ENCODE results near the gene KLHL30.

KLHL30 gene

DNA sequence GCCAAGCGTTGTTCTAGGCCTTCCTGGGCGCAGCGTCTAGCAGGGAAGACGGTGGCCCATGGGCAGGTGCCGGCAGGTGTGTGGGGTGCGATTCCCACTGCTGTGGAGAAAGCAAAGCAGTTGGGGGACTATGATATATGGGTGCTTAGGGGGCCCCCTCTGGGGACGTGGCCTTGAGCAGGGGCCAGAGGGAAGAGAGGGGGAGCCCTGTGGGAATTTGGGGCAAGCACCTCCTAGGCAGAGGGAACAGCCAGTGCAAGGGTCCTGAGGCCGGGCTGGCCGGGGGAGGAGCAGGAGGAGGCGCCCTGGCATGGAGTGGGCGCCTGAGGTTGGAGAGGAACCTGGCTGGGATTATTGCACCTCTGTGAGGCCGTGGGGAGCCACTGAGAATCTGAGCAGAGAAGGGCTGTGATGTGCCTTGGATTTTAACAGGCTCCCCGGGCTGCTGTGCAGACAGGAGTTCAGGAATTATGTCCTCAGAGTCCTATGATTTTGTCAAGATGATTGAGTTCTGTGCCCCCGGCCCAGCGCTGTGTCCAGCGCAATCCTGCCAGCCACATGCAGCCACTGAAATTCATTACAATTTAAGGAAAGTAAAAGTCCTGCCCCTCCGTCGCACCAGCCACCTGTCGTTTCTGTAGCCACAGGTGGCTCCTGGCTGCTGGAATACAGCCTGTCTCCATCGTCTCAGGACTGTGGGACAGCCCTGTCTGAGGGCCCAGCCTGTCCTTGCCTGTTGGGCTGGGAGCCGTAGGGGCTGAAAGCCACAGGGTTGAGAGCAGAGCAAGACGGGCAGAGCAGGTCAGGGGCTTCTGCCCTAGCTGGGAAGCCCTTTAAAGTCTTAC, 9.1 kb upstream of the KLHL30 start:
- TF ChIP-seq GATA3 (IDR thresholded peaks at IDR 0.05; ENCODE audit: low read depth, low read length) (no peak), GATA2 (IDR thresholded peaks at IDR 0.05; ENCODE audit: low read depth, low read length) (no peak)

DNA sequence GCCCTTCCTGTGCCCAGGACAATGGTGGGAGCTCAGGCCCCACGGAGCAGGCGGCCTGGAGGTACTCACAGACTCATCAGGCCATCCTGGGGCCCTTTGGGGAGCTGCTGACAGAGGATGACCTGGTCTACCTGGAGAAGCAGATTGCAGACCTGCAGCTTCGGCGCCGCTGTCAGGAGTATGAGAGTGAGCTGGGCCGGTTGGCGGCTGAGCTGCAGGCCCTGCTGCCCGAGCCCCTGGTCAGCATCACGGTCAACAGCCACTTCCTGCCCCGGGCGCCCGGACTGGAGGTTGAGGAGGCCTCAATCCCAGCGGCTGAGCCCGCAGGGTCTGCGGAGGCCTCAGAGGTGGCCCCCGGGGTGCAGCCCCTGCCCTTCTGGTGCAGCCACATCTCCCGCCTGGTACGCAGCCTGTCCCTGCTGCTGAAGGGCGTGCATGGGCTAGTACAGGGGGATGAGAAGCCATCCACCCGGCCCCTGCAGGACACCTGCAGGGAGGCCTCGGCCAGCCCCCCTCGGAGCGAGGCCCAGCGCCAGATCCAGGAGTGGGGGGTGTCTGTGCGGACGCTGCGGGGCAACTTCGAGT, 8.3 kb upstream of the KLHL30 start:
- TF ChIP-seq GATA3 (IDR thresholded peaks at IDR 0.05; ENCODE audit: low read depth, low read length) = no peak
- no peak for TF ChIP-seq GATA2 (IDR thresholded peaks at IDR 0.05; ENCODE audit: low read depth, low read length)

DNA sequence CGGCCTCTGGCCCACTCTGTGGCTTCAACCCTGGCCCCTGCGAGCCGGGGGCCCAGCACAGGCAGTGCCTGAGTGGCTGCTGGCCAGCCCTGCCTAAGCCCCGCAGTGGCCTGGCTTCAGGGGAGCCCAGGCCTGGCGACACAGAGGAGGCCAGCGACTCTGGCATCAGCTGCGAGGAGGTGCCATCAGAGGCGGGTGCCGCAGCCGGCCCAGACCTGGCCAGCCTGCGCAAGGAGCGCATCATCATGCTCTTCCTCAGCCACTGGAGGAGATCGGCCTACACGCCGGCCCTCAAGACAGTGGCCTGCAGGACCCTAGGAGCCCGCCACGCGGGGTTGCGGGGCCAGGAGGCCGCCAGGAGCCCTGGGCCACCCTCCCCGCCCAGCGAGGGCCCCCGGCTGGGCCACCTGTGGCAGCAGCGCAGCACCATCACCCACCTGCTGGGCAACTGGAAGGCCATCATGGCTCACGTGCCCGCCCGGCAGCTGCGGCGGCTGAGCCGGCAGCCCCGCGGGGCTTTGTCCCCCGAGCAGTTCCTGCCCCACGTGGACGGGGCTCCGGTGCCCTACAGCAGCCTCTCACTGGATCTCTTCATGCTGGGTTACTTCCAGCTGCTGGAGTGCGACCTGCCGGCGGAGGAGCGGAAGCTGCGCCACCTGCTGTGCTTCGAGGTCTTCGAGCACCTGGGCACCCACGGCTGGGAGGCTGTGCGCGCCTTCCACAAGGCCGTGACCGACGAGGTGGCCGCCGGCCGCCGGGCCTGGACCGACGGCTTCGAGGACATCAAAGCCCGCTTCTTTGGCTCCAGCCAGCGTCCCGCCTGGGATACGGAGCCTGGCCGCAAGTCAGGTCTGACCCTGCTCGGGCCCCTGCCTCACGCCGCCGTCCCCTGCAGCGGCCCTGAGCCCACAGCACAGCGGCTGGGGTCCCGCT, 7.5 kb upstream of the KLHL30 start:
- TF ChIP-seq GATA2 (IDR thresholded peaks at IDR 0.05; ENCODE audit: low read depth, low read length) (no peak), GATA3 (IDR thresholded peaks at IDR 0.05; ENCODE audit: low read depth, low read length) (no peak)

DNA sequence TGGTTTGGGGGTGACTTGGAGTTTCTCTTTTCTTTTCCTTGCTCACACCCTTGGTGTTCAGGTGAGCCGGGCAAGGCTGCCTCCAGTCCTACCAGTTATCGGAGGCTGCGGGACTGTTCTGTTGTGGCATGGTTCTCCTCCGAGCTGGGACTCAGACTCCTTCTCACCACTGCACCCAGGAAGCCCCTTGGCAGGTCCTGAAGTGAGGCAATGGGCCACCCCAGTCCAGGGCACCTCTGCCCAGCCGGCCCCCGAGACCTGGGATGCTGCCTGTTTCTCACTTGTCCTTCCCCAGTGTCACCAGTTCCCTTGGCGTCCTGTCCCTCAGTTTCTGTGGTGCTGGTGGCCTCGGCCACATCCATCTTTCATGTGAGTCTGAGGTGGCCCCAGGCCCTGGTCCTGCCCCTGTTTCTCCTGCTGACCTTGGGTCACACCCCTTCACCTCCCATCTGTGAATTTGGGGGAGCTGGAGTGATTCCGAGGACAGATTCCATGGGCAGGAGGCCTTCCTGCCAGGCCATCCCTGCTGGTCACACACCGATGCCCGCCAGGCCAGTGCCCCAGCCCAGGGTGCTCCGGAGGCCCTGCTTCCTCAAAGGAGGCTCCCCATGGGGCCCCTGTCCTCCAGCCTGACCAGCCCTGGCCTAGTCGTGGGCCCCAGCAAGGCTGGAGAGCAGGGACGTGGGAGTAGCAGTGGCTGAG, 6.6 kb upstream of the KLHL30 start:
- TF ChIP-seq GATA2 (IDR thresholded peaks at IDR 0.05; ENCODE audit: low read depth, low read length) = no peak
- TF ChIP-seq GATA3 (IDR thresholded peaks at IDR 0.05; ENCODE audit: low read depth, low read length) = no peak

DNA sequence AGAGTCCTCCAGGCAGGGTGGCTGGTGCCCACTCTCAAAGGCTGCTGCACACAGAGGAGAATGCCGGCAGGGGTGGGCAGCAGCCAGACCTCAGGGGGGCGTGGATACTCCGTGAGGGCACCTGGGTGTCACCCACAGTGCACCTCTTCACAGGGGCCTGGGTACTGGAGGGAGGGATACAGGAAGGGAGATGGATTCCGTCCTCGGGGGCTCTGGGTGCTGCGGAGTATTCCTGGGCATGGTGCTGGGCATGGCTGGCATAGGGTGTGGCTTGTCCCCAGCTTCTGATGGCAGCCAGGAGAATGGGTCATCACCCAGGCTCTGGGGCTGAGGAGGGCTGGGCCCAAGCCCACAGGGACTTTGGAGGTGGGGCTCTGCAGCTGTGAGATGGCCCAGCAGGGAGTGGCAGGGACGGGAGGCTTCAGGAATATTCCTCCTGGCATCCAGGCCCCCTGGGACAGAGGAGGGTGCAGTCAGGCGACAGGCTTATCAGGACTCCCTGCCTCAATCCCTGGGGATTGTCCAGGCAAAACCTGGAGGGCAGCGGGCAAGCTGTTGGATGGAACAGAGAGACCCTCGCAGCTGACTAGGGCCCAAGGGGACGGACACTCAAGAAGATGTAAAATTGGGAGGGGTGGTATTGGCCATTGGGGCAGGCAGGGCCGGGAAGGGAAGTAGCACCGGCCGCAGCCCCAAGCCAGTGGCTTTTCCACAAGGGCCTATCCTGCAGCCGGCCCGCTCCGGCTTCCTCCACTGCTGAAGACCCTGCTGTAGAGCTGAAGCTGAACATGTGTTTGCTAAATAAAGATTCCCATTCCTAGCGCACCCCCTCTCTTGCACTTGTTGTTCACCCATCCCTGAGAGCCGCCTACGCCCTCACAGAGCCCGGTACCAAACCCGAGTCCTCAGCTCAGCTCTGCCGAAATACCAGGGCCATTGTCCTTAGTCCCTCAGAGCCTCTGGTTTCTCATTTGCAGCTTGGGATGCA, 5.7 kb upstream of the KLHL30 start:
- no peak for TF ChIP-seq GATA2 (IDR thresholded peaks at IDR 0.05; ENCODE audit: low read depth, low read length)
- TF ChIP-seq GATA3 (IDR thresholded peaks at IDR 0.05; ENCODE audit: low read depth, low read length) = no peak

DNA sequence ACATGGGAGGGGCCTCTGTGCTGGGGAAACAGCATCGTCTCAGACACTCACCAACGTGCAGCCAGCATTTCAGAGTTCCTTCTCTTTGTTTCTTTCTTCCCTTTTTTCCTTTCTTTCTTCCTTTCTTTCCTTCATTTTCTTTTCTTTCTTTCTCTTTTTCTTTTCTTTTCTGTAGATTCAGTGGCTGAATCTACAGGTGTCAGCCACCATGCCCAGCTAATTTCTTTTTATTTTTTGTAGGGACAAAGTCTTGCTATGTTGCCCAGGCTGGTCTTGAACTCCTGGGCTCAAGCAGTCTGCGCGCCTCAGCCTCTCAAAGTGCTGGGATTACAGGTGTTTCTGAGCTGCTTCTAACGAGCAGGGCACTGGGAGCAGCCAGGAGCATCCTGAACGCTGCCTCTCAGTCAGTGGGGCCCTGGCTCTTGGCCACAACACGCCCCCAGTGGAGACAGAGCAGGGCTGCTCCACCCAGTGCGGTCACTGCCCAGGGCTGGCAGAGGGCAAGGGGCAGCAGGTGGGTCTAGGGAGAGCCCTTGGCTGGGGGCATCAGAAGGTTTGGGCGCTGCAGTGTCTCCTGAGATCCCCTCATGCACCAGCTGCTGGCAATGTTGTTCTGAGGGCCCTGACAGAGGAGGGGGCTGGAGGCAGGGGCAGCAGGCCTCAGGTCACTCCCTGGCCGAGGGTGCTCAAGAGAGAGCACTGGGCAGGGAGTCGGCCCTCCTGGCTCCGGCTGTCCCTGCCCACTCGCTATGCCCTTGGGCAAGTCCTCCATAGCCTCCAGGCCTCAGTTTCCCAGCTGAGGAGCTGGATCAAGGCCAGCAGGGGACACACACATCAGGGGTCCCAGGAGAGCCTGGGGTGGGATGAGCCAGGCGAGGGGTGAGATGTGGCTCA, 4.7 kb upstream of the KLHL30 start:
- TF ChIP-seq GATA3 (IDR thresholded peaks at IDR 0.05; ENCODE audit: low read depth, low read length) (no peak), GATA2 (IDR thresholded peaks at IDR 0.05; ENCODE audit: low read depth, low read length) (no peak)

DNA sequence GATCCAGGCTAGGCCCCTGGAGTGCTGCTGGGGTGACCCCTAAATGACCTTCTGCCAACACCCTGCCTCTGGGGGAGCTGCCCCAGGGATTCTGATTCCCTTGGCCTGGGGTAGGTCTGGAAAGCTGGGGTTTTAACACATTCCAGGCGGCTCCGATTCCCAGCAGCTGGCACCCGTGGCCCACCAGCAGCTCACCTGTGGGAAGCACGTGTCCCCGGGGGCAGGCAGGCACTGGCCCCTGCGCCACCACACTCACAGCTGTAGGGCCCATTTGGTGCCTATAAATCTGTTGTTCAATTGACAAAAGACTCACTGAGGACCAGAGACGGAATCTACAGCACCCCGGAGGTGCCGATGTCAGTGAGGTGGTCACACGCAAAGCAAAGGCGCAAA, 4.1 kb upstream of the KLHL30 start:
- TF ChIP-seq GATA2 (IDR thresholded peaks at IDR 0.05; ENCODE audit: low read depth, low read length) (no peak), GATA3 (IDR thresholded peaks at IDR 0.05; ENCODE audit: low read depth, low read length) (no peak)

DNA sequence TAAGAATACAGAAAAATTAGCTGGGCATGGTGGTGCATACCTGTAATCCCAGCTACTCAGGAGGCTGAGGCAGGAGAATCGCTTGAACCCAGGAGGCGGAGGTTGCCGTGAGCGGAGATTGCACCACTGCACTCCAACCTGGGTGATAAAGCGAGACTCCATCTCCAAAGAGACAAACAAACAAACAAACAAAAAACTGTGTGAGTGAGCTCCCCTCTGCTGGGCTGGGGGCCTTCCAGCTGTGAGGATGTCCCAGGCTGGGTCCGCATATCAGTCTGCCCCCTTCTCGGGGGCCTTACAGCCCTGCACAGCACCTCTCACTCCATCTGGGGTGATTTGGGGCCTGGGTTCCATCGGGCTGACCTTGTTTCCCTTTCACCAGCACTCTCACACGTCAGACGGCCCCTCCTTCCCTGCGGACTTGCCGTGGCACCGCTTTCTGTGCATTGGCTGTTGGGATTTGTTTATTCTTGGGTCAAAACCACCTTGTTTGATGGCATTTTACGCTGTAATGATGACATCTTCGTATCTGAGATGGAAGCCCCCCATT, 2.8 kb upstream of the KLHL30 start:
- TF ChIP-seq GATA3 (IDR thresholded peaks at IDR 0.05; ENCODE audit: low read depth, low read length) (no peak), GATA2 (IDR thresholded peaks at IDR 0.05; ENCODE audit: low read depth, low read length) (no peak)

DNA sequence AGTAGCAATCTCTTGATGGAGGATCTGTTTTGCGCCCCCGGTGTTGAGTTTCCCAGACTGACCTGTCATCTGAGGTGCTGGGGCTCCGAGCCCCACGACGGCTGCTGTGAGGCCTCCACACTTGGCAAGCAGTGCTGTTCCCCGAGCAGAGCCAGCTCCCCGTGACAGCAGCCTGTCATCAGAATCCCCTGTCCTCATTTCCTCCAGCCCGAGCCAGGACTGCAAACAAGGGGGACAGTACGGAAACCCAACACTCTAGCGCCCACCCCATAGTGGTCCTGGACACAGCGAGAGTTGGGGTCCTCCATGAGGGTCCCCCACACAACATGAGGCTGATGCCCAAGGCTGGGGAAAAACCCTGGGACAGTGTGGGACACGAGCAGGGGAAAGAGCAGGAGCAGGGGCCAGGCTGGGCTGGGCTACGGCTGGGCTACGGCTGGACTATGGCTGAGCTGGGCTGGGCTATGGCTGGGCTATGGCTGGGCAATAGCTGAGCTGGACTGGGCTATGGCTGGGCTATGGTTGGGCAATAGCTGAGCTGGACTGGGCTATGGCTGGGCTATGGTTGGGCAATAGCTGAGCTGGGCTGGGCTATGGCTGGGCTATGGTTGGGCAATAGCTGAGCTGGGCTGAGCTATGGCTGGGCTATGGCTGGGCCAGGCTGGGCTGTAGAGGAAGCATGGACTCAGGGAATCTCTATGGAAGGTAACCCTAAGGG, 1.5 kb upstream of the KLHL30 start:
- TF ChIP-seq GATA2 (IDR thresholded peaks at IDR 0.05; ENCODE audit: low read depth, low read length) (no peak), GATA3 (IDR thresholded peaks at IDR 0.05; ENCODE audit: low read depth, low read length) (no peak)

DNA sequence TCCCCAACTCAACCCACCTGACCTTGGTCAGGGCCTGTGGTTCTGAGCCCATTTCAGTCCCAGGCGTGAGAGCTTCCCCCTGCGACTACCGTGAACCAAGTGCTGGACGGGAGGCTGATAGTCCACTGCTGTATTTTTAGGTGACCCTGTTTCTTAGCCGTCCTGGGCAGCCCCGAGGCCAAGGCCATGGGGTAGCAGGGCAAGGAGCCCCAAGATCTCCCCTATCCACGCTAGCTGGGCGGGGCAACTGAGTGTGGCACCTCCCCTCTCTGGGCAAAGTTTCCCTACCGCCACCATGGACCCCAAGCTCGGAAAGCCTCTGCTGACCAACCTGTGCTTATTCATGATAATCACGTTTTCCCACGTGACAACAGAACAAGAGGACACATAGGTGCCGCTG, 583 bp upstream of the KLHL30 start:
- no peak for TF ChIP-seq GATA3 (IDR thresholded peaks at IDR 0.05; ENCODE audit: low read depth, low read length)
- no peak for TF ChIP-seq GATA2 (IDR thresholded peaks at IDR 0.05; ENCODE audit: low read depth, low read length)

Data from SH-SY5Y (cell line).